Karpas-422 (cell line): ENCODE measurements around the gene PRKAB2. TPM values are rescaled to one million over a fixed set of nuclear protein-coding genes. Genes with fewer than 3 reads are reported as not detected.

Experiments
- DNase-seq: peaks from one replicate; pipeline ENCODE4 v3.0.0-alpha.2; 2015
- H2AFZ ChIP-seq: fragments of 200-600 bp; sonication (generic); 2 replicates; pipeline ENCODE4 v1.6.1; 2014; ENCODE audit warnings: antibody characterized with exemption, low read length, mixed read lengths
- H3K27ac ChIP-seq: fragments of 200-600 bp; sonication (generic); 2 replicates; pipeline ENCODE4 v1.5.1; 2014; ENCODE audit warnings: mild to moderate bottlenecking, low read length, moderate library complexity
- H3K27me3 ChIP-seq: fragments of 200-600 bp; sonication (generic); 2 replicates; pipeline ENCODE4 v1.6.1; 2014; ENCODE audit warnings: low read length, mixed read lengths
- H3K36me3 ChIP-seq: fragments of 200-600 bp; sonication (generic); 2 replicates; pipeline ENCODE4 v1.6.1; 2014; ENCODE audit warnings: low read length, mixed read lengths; ENCODE audit not compliant: insufficient read depth
- H3K4me1 ChIP-seq: fragments of 200-600 bp; sonication (generic); 2 replicates; pipeline ENCODE4 v1.6.1; 2014; ENCODE audit warnings: mild to moderate bottlenecking, low read length, mixed read lengths
- H3K4me2 ChIP-seq: fragments of 200-600 bp; sonication (generic); 2 replicates; pipeline ENCODE4 v1.6.1; 2014; ENCODE audit warnings: low read length, low read depth, mild to moderate bottlenecking; ENCODE audit not compliant: poor library complexity, severe bottlenecking
- H3K4me3 ChIP-seq: fragments of 200-600 bp; sonication (generic); 2 replicates; pipeline ENCODE4 v1.5.1; 2014; ENCODE audit warnings: mild to moderate bottlenecking, antibody characterized with exemption, low read length, mixed read lengths
- H3K79me2 ChIP-seq: fragments of 200-600 bp; sonication (generic); 2 replicates; pipeline ENCODE4 v1.6.1; 2014; ENCODE audit warnings: mild to moderate bottlenecking, low read length, mixed read lengths
- H3K9ac ChIP-seq: fragments of 200-600 bp; sonication (generic); 2 replicates; pipeline ENCODE4 v1.6.0; 2014; ENCODE audit warnings: low read length
- H3K9me2 ChIP-seq: fragments of 200-600 bp; sonication (generic), shearing (Covaris generic); replicated peaks from 2 replicates; pipeline ENCODE4 v1.6.0; 2014; ENCODE audit warnings: mild to moderate bottlenecking, low read length, moderate library complexity; ENCODE audit not compliant: insufficient read depth
- H3K9me3 ChIP-seq: fragments of 300-700, 200-600 bp; sonication (generic); 2 replicates; pipeline ENCODE4 v1.6.1; 2014; ENCODE audit warnings: low read length, mixed read lengths
- H4K20me1 ChIP-seq: fragments of 200-600 bp; sonication (generic); 2 replicates; pipeline ENCODE4 v1.6.1; 2014; ENCODE audit warnings: mild to moderate bottlenecking, antibody characterized with exemption, low read length, low read depth; ENCODE audit not compliant: insufficient read depth
- total RNA-seq: library from RNA; depleted of rRNA; stranded (reverse); fragments of >200 nt; shearing (Covaris generic); gene quantifications from 2 replicates; pipeline ENCODE4 v1.2.3, GENCODE V29; 2014; ENCODE audit warnings: low replicate concordance

The PRKAB2 gene
- total RNA-seq, 1 experiment from 2014 or later, result 12.4 TPM

DNA sequence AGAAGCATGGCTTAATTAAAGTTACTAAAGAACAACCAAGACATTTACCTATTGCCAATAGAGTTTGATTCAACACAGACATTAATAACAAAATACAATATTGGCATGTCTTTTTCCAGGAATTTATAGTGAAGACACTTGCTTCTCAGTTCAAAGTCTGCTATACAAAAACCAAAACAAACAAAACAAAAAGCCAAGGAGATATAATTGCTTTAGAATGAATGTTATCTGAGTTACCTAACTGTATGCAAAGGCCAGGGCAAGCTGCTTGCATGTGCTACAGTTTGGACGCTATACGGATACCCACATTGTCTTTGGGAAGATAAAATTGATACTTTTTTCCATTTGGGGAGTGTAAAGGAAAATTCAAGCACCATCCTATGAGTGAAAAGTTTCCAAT is 39.3 kb upstream of the PRKAB2 start:
- Histone ChIP-seq H3K9me3 (no peaks in the 10 kb centered on the region), H3K9ac (no peak overlapping the region), H3K4me3 (no peak overlapping the region), H3K4me1 (no peaks in the 10 kb centered on the region), H2AFZ (no peak overlapping the region), H3K36me3 (no peaks in the 10 kb centered on the region), H4K20me1 (no peaks in the 10 kb centered on the region), H3K9me2 (no peaks in the 10 kb centered on the region), H3K27ac (no peak overlapping the region), H3K79me2 (no peaks in the 10 kb centered on the region), H3K4me2 (no peak overlapping the region), H3K27me3 (no peaks in the 10 kb centered on the region)
- no peak for DNase-seq

- Histone ChIP-seq H3K9ac (no peak overlapping the region), H3K4me3 (no peak overlapping the region), H2AFZ (no peak overlapping the region), H3K36me3 (no peaks in the 10 kb centered on the region), H3K27ac (no peak overlapping the region), H3K4me1 (no peaks in the 10 kb centered on the region), H3K9me3 (no peaks in the 10 kb centered on the region), H3K9me2 (no peaks in the 10 kb centered on the region), H3K79me2 (no peaks in the 10 kb centered on the region), H3K27me3 (no peaks in the 10 kb centered on the region), H3K4me2 (no peak overlapping the region), H4K20me1 (no peaks in the 10 kb centered on the region)
- DNase-seq, result no peak
These were observed 38.7 kb upstream of the PRKAB2 start for GRCh38 chr1:147210987-147211386.

DNA sequence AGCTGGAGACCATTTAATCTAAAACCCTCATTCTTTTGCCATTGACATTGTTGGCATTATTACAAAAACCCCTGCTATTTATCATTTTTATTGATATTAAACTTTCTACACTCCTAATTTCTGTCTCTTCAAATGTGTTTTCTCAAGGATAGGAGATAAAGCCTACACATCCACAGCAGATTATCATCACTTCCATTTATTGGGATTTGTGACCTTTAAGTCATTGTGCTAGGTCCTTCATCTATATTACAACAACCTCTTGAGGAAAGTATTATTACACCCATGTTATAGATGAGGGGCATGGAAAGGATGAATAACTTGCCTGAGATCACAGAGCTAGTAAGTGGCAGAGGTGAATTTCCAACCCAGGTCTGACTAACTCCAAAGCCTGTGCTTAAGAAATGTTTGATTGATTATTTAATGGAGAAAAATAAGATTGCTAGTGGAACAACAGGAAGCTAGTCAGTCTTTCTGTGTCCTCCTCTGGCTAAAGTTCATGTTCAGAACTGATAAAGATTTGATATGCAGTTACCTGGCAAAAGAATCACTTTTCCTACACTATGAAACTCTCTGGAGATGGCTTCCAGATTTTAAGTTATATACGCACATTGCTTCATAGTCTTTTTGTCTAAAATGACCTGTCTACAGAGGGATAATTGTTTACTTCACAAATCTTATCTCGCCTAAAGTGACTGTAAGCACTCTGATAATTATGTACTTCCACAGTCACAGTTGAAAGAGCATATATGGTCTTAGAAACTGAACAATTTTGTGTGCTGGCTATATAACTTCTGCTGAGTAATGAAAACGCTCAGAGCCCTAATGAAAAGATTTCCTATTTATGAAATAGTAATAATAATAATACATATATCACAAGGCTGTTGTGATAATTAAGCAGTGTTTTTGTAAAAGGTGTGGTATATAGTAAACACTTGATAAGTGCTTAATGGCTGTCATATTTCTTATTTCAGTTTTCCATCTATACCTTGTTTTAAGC is 37.9 kb upstream of the PRKAB2 start:
- no peak overlapping the region for H3K4me2 ChIP-seq

DNA sequence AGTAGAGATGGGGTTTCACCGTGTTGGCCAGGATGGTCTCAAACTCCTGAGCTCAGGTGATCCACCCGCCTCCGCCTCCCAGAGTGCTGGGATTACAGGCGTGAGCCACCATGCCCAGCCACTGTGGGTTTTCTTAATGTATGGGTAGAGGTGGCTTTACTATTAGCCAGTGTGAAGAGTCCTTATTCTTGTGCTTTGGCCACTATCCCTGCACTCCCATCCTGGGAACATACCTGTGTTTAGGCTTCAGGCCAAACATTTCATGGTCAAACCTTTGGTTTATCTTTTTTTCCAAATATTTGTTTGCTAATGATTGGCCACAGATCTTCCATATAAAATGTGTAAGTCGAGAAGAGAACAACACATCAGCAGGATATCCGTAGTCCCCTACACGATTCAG is 36.3 kb upstream of the PRKAB2 start:
- DNase-seq, result no peak
- no peak overlapping the region for H2AFZ ChIP-seq
- no peaks in the 10 kb centered on the region for H3K9me3 ChIP-seq
- no peaks in the 10 kb centered on the region for H3K36me3 ChIP-seq
- H3K27ac ChIP-seq, result no peak overlapping the region
- H3K27me3 ChIP-seq, result no peaks in the 10 kb centered on the region
- no peaks in the 10 kb centered on the region for H3K9me2 ChIP-seq
- H3K9ac ChIP-seq, result no peak overlapping the region
- H3K4me2 ChIP-seq, result no peak overlapping the region
- H3K4me1 ChIP-seq, result peaks cover 9% of the 10 kb centered on the region
- H3K79me2 ChIP-seq, result no peaks in the 10 kb centered on the region
- no peaks in the 10 kb centered on the region for H4K20me1 ChIP-seq
- H3K4me3 ChIP-seq, result no peak overlapping the region

More for the DNA sequence above, 37.9 kb upstream of the PRKAB2 start:
- Histone ChIP-seq H3K9ac (no peak overlapping the region), H4K20me1 (no peaks in the 10 kb centered on the region), H2AFZ (no peak overlapping the region), H3K36me3 (no peaks in the 10 kb centered on the region), H3K27ac (no peak overlapping the region), H3K4me1 (no peaks in the 10 kb centered on the region), H3K27me3 (no peaks in the 10 kb centered on the region), H3K9me2 (no peaks in the 10 kb centered on the region), H3K9me3 (no peaks in the 10 kb centered on the region), H3K79me2 (no peaks in the 10 kb centered on the region), H3K4me3 (no peak overlapping the region)
- DNase-seq, result no peak

DNA sequence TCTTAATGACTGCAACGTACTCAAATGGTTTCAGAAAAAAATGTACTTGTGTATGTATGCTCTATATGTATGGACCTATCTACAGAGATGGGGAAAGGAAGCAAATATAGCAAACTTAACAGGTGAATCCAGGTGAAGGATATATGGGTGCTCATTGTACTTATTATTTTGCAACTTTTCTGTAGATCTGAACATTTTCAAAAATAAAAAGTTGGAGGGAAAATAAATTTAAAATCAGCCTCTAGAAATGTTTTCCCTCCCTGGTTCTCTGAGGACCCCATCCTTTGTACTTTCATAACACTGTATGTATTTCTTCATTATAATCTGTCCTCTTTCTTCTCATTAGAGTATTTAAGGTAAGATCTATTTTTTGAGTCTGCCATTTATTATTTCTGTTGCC is 34.9 kb upstream of the PRKAB2 start:
- Histone ChIP-seq H3K9me2 (no peaks in the 10 kb centered on the region), H3K27ac (no peak overlapping the region), H3K4me1 (peaks cover 9% of the 10 kb centered on the region), H3K9me3 (no peaks in the 10 kb centered on the region), H2AFZ (no peak overlapping the region), H3K4me3 (no peak overlapping the region), H3K9ac (no peak overlapping the region), H3K79me2 (no peaks in the 10 kb centered on the region), H3K36me3 (no peaks in the 10 kb centered on the region), H4K20me1 (no peaks in the 10 kb centered on the region), H3K27me3 (no peaks in the 10 kb centered on the region), H3K4me2 (no peak overlapping the region)
- no peak for DNase-seq

GRCh38 chr1:147204080-147204479 is 31.8 kb upstream of the PRKAB2 start:
- no peak overlapping the region for H2AFZ ChIP-seq
- H3K36me3 ChIP-seq, result no peaks in the 10 kb centered on the region
- no peak overlapping the region for H3K4me2 ChIP-seq
- H3K27ac ChIP-seq, result no peak overlapping the region
- DNase-seq, result no peak
- no peaks in the 10 kb centered on the region for H3K9me2 ChIP-seq
- H3K79me2 ChIP-seq, result no peaks in the 10 kb centered on the region
- no peak overlapping the region for H3K9ac ChIP-seq
- H4K20me1 ChIP-seq, result no peaks in the 10 kb centered on the region
- peaks cover 9% of the 10 kb centered on the region for H3K4me1 ChIP-seq
- no peaks in the 10 kb centered on the region for H3K27me3 ChIP-seq
- H3K9me3 ChIP-seq, result no peaks in the 10 kb centered on the region
- no peak overlapping the region for H3K4me3 ChIP-seq

GRCh38 chr1:147202576-147202975 is 30.3 kb upstream of the PRKAB2 start:
- Histone ChIP-seq H2AFZ (no peak overlapping the region), H3K27ac (no peak overlapping the region), H3K36me3 (no peaks in the 10 kb centered on the region), H3K4me2 (no peak overlapping the region), H3K4me3 (no peak overlapping the region), H3K9ac (no peak overlapping the region), H4K20me1 (no peaks in the 10 kb centered on the region), H3K9me2 (no peaks in the 10 kb centered on the region), H3K9me3 (no peaks in the 10 kb centered on the region), H3K79me2 (no peaks in the 10 kb centered on the region), H3K27me3 (no peaks in the 10 kb centered on the region), H3K4me1 (peaks cover 9% of the 10 kb centered on the region)
- DNase-seq, result no peak

DNA sequence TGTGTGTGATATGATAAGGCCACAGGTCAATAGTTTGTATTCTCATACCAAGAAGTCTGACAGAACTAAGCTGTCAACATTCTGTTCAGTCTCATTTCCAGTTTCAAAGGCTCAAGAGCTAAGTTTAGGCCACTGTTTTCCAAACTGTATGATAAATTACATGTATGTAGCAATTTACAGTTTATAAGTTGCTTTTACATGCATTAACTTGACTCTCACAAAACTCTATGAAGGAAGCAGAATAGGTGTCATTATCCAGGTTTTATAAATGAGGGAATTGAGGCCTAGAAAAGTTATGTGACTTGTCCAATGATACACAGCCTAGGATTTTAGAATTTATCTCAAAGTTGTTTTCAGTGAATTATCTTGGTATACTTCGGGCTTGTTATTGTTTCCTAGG is 29.5 kb upstream of the PRKAB2 start:
- H3K27ac ChIP-seq, result no peak overlapping the region
- H3K36me3 ChIP-seq, result no peaks in the 10 kb centered on the region
- H3K4me1 ChIP-seq, result peaks cover 9% of the 10 kb centered on the region
- H3K9me3 ChIP-seq, result no peaks in the 10 kb centered on the region
- no peaks in the 10 kb centered on the region for H3K27me3 ChIP-seq
- no peaks in the 10 kb centered on the region for H4K20me1 ChIP-seq
- H3K4me2 ChIP-seq, result no peak overlapping the region
- no peaks in the 10 kb centered on the region for H3K79me2 ChIP-seq
- no peak overlapping the region for H3K9ac ChIP-seq
- no peak for DNase-seq
- no peak overlapping the region for H3K4me3 ChIP-seq
- H2AFZ ChIP-seq, result no peak overlapping the region
- no peaks in the 10 kb centered on the region for H3K9me2 ChIP-seq
